PC-9 (cell line): Measurements from ENCODE around the gene LRP3. TPM values are rescaled to one million over a fixed set of nuclear protein-coding genes. Genes with fewer than 3 reads are reported as not detected.
A peak's percentile ranks its signal among the peaks of the same experiment; 100 is the strongest.

Experiments used
- BruUV-seq: library from RNA; stranded (reverse); fragments of 400-500 nt; replicated peaks from 2 replicates; lab custom pipeline; 2021; lab: Mats Ljungman, UMichigan
- CTCF ChIA-PET: fragments of 300-600 bp; sonication (Branson Sonifier 250); formaldehyde crosslinking; loops from one replicate; lab custom pipeline; 2022; ENCODE audit warnings: antibody characterized with exemption; lab: Charles Lee
- POLR2A ChIA-PET: fragments of 300-600 bp; sonication (Branson Sonifier 250); formaldehyde crosslinking; loops from one replicate; lab custom pipeline; 2022; ENCODE audit warnings: antibody characterized with exemption; ENCODE audit not compliant: unreplicated experiment; lab: Charles Lee
- DNase-seq, 2 experiments: peaks; one replicate each; pipeline versions ENCODE4 v3.0.0 to v3.0.0-alpha.2; 2015 to 2022; ENCODE audit warnings: mixed read lengths in 1 of 2
- H2AFZ ChIP-seq: fragments of 200-600 bp; sonication (generic); 2 replicates; pipeline ENCODE4 v1.8.1; 2017; ENCODE audit warnings: antibody characterized with exemption
- H3F3A ChIP-seq: fragments of 200-600 bp; sonication (generic); 2 replicates; pipeline ENCODE4 v1.8.1; 2017; ENCODE audit warnings: antibody characterized with exemption, mild to moderate bottlenecking, low read depth; ENCODE audit not compliant: insufficient read depth
- H3K27ac ChIP-seq: fragments of 200-600 bp; sonication (generic); 2 replicates; pipeline ENCODE4 v1.6.1; 2016; ENCODE audit warnings: mixed run types
- H3K27me3 ChIP-seq: fragments of 200-600 bp; sonication (generic); 2 replicates; pipeline ENCODE4 v1.6.1; 2016; ENCODE audit warnings: low read depth, mixed run types; ENCODE audit not compliant: insufficient read depth
- H3K36me3 ChIP-seq: fragments of 200-600 bp; sonication (generic); 2 replicates; pipeline ENCODE4 v1.6.1; 2016; ENCODE audit warnings: low read depth, mixed run types
- H3K4me1 ChIP-seq: fragments of 200-600 bp; sonication (generic); replicated peaks from 2 replicates; pipeline ENCODE4 v1.6.1; 2016; ENCODE audit warnings: mixed run types; ENCODE audit not compliant: insufficient read depth
- H3K4me2 ChIP-seq: fragments of 200-600 bp; sonication (generic); 2 replicates; pipeline ENCODE4 v1.6.1; 2017; ENCODE audit warnings: mixed run types
- H3K4me3 ChIP-seq: fragments of 200-600 bp; sonication (generic); 2 replicates; pipeline ENCODE4 v1.6.1; 2016; ENCODE audit warnings: mixed run types
- H3K79me2 ChIP-seq: fragments of 200-600 bp; sonication (generic); 2 replicates; pipeline ENCODE4 v1.6.1; 2017; ENCODE audit warnings: low read depth, mixed run types
- H3K9me2 ChIP-seq: fragments of 200-600 bp; sonication (generic); 2 replicates; pipeline ENCODE4 v1.8.1; 2017; ENCODE audit warnings: mild to moderate bottlenecking; ENCODE audit not compliant: insufficient read depth
- H3K9me3 ChIP-seq: fragments of 200-600 bp; sonication (generic); 2 replicates; pipeline ENCODE4 v1.8.1; 2016; ENCODE audit warnings: low read depth; ENCODE audit not compliant: insufficient read depth
- H4K20me1 ChIP-seq: fragments of 200-600 bp; sonication (generic); 2 replicates; pipeline ENCODE4 v1.8.1; 2017; ENCODE audit not compliant: insufficient read depth
- CTCF ChIP-seq: fragments of 200-600 bp; sonication (generic); conservative IDR thresholded peaks from 2 replicates; pipeline ENCODE4 v1.6.1; 2017; ENCODE audit warnings: mixed run types, antibody characterized with exemption, mild to moderate bottlenecking, moderate library complexity
- EZH2 ChIP-seq: fragments of 200-600 bp; sonication (generic); IDR thresholded peaks from 2 replicates; pipeline ENCODE4 v1.8.0; 2017; ENCODE audit warnings: antibody characterized with exemption, low read depth
- intact Hi-C: fragments of 100-400 bp; cut with micrococcal nuclease; formaldehyde crosslinking; loops from one replicate; pipeline ENCODE4 v1.10.0; 2022; ENCODE audit not compliant: unreplicated experiment
- total RNA-seq: library from RNA; stranded (reverse); gene quantifications from 2 replicates; pipeline ENCODE4 v1.2.3, GENCODE V29; 2021

Gene LRP3
- total RNA-seq, 1 experiment from 2014 or later: 2.3 TPM

- peak overlapping the region; percentile 88 for H3K4me2 ChIP-seq
- TSS peak; percentile 62 for BruUV-seq
Observed at GRCh38 chr19:33175886-33176669, 18.1 kb upstream of the LRP3 start.

GRCh38 chr19:33176670-33177416 is 17.3 kb upstream of the LRP3 start:
- Histone ChIP-seq H3K9me2 (no peaks in the 10 kb centered on the region), H3F3A (peaks cover 17% of the 10 kb centered on the region), H3K27ac (peak overlapping the region; percentile 60), H3K4me2 (peak overlapping the region; percentile 88), H4K20me1 (no peaks in the 10 kb centered on the region), H3K4me3 (peak overlapping the region; percentile 86), H3K9me3 (no peaks in the 10 kb centered on the region), H2AFZ (peak overlapping the region; percentile 79), H3K27me3 (no peaks in the 10 kb centered on the region), H3K36me3 (no peaks in the 10 kb centered on the region), H3K4me1 (peaks cover 32% of the 10 kb centered on the region), H3K79me2 (peaks cover 7% of the 10 kb centered on the region; the same call in 1 of the 2 replicates)
- POLR2A ChIA-PET: interaction anchor here (0.6 to 1.2 kb wide), 10 partner anchors 17 to 827 kb away, joined by 3 to 10 read pairs (median 5); partner anchors contain the start of genes CEBPA, CEBPG, CEP89 and FAAP24
- CTCF ChIA-PET: interaction anchor here (0.7 kb wide), 1 partner anchor 123 kb away, joined by 11 read pairs; no protein-coding TSS in a partner anchor
- TSS peak; percentile 100 for BruUV-seq
- TF ChIP-seq CTCF (peak; percentile 3; the same call in 1 of the 2 replicates), EZH2 (no peak)
- intact Hi-C loops: loop anchor here (2.0 to 10.0 kb wide), 5 partner anchors 122 to 595 kb away; partner anchors contain the start of genes CEBPA, FAAP24, NUDT19 and PDCD5
- DNase-seq: peak; percentile 94 to 98

More at GRCh38 chr19:33175886-33176669, 18.1 kb upstream of the LRP3 start:
- POLR2A ChIA-PET: interaction anchor here (0.6 to 1.2 kb wide), 6 partner anchors 18 to 624 kb away, joined by 3 to 10 read pairs (median 6); partner anchors contain the start of genes CEBPA, CEBPG, CEP89 and FAAP24
- Histone ChIP-seq H3K79me2 (peaks cover 7% of the 10 kb centered on the region; the same call in 1 of the 2 replicates), H3F3A (peaks cover 22% of the 10 kb centered on the region), H3K36me3 (no peaks in the 10 kb centered on the region), H3K27ac (peak overlapping the region; percentile 60), H3K4me3 (peak overlapping the region; percentile 86), H4K20me1 (no peaks in the 10 kb centered on the region), H3K9me2 (no peaks in the 10 kb centered on the region), H3K27me3 (no peaks in the 10 kb centered on the region), H3K4me1 (peaks cover 38% of the 10 kb centered on the region), H2AFZ (peak overlapping the region; percentile 79), H3K9me3 (no peaks in the 10 kb centered on the region)
- CTCF ChIA-PET: no interaction called here
- intact Hi-C loops: loop anchor here (2.0 to 10.0 kb wide), 5 partner anchors 121 to 594 kb away; partner anchors contain the start of genes CEBPA, FAAP24, NUDT19 and PDCD5
- TF ChIP-seq EZH2: no peak
- TF ChIP-seq CTCF: 0 out of 2 replicates have a peak, but pooled peaks have one; percentile 34
- DNase-seq: peak; percentile 39 to 53
